GM12878 (cell line): ENCODE measurements around the gene SLC6A11. TPM values are rescaled to one million over a fixed set of nuclear protein-coding genes. Genes with fewer than 3 reads are reported as not detected.

Experiments used
- ATAC-seq: fragments of 200-7000 bp; cut with Tn5 transposase; 3 replicates; pipeline ENCODE4 v1.9.1; 2020; ENCODE audit warnings: mild to moderate bottlenecking, moderate library complexity
- BruUV-seq: library from RNA; stranded (reverse); fragments of 400-500 nt; replicated peaks from 2 replicates; lab custom pipeline; 2021; lab: Mats Ljungman, UMichigan
- CTCF ChIA-PET: fragments of 300-600 bp; sonication (Branson Sonifier 250); formaldehyde crosslinking; extraction: SDS; loops from one replicate; lab custom pipeline; 2021; ENCODE audit warnings: inconsistent platforms; lab: Yijun Ruan, JAX
- POLR2A ChIA-PET: fragments of 350-600 bp; formaldehyde crosslinking; extraction: SDS; loops from one replicate; lab custom pipeline; 2021; ENCODE audit warnings: inconsistent platforms; lab: Charles Lee
- RAD21 ChIA-PET: fragments of 300-600 bp; sonication (Branson Sonifier 250); formaldehyde crosslinking; loops from one replicate; lab custom pipeline; 2023; ENCODE audit warnings: antibody characterized with exemption; ENCODE audit not compliant: unreplicated experiment; lab: Charles Lee
- SMC1A ChIA-PET: fragments of 300-600 bp; sonication (Branson Sonifier 250); formaldehyde crosslinking; loops from one replicate; lab custom pipeline; 2023; ENCODE audit not compliant: unreplicated experiment, uncharacterized antibody; lab: Charles Lee
- DNase-seq: peaks from one replicate; pipeline ENCODE4 v3.0.0-alpha.2; 2011; ENCODE audit warnings: low read depth, low spot score
- FAIRE-seq: peaks from 3 replicates; lab custom pipeline; 2011; peaks lifted over from hg19 to GRCh38; lab: Jason Lieb, UNC
- H2AFZ ChIP-seq: 2 replicates; pipeline ENCODE4 v1.6.0; 2011; ENCODE audit warnings: low read depth, low read length, control low read depth; ENCODE audit not compliant: control insufficient read depth
- H3K27ac ChIP-seq: 2 replicates; pipeline ENCODE4 v1.5.1; 2011; ENCODE audit warnings: control low read depth; ENCODE audit not compliant: control insufficient read depth, insufficient read depth
- H3K27me3 ChIP-seq, 2 experiments: replicated peaks in 1 of 2; 2 replicates each; pipeline versions ENCODE4 v1.6.0 to v1.6.1; 2011; ENCODE audit warnings: low read length in 1 of 2; ENCODE audit not compliant: control insufficient read depth in 2 of 2, insufficient read depth in 2 of 2
- H3K36me3 ChIP-seq, 2 experiments: 2 replicates each; pipeline ENCODE4 v1.5.1; 2011; ENCODE audit warnings: low read length in 1 of 2; ENCODE audit not compliant: control insufficient read depth in 2 of 2, insufficient read depth in 2 of 2
- H3K4me1 ChIP-seq: 2 replicates; pipeline ENCODE4 v1.6.1; 2011; ENCODE audit warnings: mild to moderate bottlenecking, low read length, moderate library complexity, mixed read lengths; ENCODE audit not compliant: control insufficient read depth, insufficient read depth
- H3K4me2 ChIP-seq: 2 replicates; pipeline ENCODE4 v1.6.0; 2011; ENCODE audit warnings: control low read depth; ENCODE audit not compliant: control insufficient read depth, insufficient read depth
- H3K4me3 ChIP-seq: fragments of 200-600 bp; sonication (generic); 2 replicates; pipeline ENCODE4 v1.5.1; 2016
- H3K79me2 ChIP-seq: 2 replicates; pipeline ENCODE4 v1.6.0; 2011; ENCODE audit warnings: low read length; ENCODE audit not compliant: control insufficient read depth, insufficient read depth
- H3K9ac ChIP-seq: 2 replicates; pipeline ENCODE4 v1.8.0; 2011; ENCODE audit warnings: low read length, control low read depth, mixed read lengths; ENCODE audit not compliant: control insufficient read depth, insufficient read depth
- H3K9me3 ChIP-seq: replicated peaks from 3 replicates; pipeline ENCODE4 v1.5.1; 2011; ENCODE audit warnings: mild to moderate bottlenecking, low read length; ENCODE audit not compliant: control insufficient read depth, insufficient read depth
- H4K20me1 ChIP-seq: 2 replicates; pipeline ENCODE4 v1.6.0; 2011; ENCODE audit not compliant: control insufficient read depth, insufficient read depth
- CTCF ChIP-seq, 3 experiments: IDR thresholded peaks in 2 of 3; conservative IDR thresholded peaks in 1 of 3; 2 replicates each; pipeline ENCODE4 v1.5.1; 2011; ENCODE audit warnings: low read depth in 3 of 3, low read length in 3 of 3, mild to moderate bottlenecking in 3 of 3, control low read depth in 2 of 3, moderate library complexity in 2 of 3, inconsistent platforms in 1 of 3, mixed read lengths in 1 of 3; ENCODE audit not compliant: control insufficient read depth in 2 of 3, insufficient read depth in 1 of 3; ENCODE audit errors: extremely low read depth in 1 of 3
- RELA ChIP-seq: fragments of 450-650 bp; IDR thresholded peaks from 2 replicates; pipeline ENCODE4 v1.8.0; 2014; ENCODE audit warnings: borderline replicate concordance; ENCODE audit not compliant: partially characterized antibody
- WGBS: methylation state at CpG from one replicate; pipeline ENCODE4 v1.1.6; 2016; ENCODE audit warnings: low lambda C conversion rate; ENCODE audit not compliant: insufficient replicate concordance, insufficient coverage; ENCODE audit errors: missing lambda C conversion rate; 5-methylcytosine and 5-hydroxymethylcytosine counted together
- in situ Hi-C: fragments of 300-500 bp; cut with MboI; formaldehyde crosslinking; loops from 9 replicates; pipeline ENCODE4 v1.14.3; 2018; ENCODE audit warnings: mixed read lengths
- intact Hi-C: fragments of 100-400 bp; cut with micrococcal nuclease; formaldehyde crosslinking; loops from one replicate; pipeline ENCODE4 v1.14.2; 2022; ENCODE audit not compliant: unreplicated experiment
- polyA plus RNA-seq, 11 experiments: library from polyadenylated mRNA; depleted of rRNA in 4 of 11; unstranded in 6 of 11; stranded (reverse) in 5 of 11; fragments of >200 nt; fragmentation: Nextera tagmentation in 4 of 11; fragmentation: Illumina TruSeq in 1 of 11; extraction: Ambion mirVana in 4 of 11; extraction: Trizol in 1 of 11; gene quantifications; 1 replicate in 1 of 11; 2 replicates in 10 of 11; pipeline versions ENCODE4 v1.2.1 to v1.2.3, GENCODE V29; 2011 to 2016; ENCODE audit warnings: inconsistent platforms in 2 of 11, missing spikeins in 2 of 11, low read depth in 1 of 11
- total RNA-seq, 4 experiments: library from RNA; depleted of rRNA in 3 of 4; stranded (reverse); fragments of >200 nt in 3 of 4; fragmentation: Illumina TruSeq in 1 of 4; extraction: Trizol in 1 of 4; gene quantifications; 2 replicates each; pipeline versions ENCODE4 v1.2.1 to v1.2.3, GENCODE V29; 2013 to 2021

Gene SLC6A11
- total and polyA plus RNA-seq, 10 of the 15 experiments (the other 5 are each of a cell fraction or from before 2014, with no cell fraction given): not detected

- ChIA-PET RAD21 (no interaction called here), CTCF (interaction anchor here (0.6 to 1.3 kb wide), 4 partner anchors 13 to 156 kb away, joined by 3 to 6 read pairs (median 3); no protein-coding TSS in a partner anchor), POLR2A (no interaction called here), SMC1A (no interaction called here)
- FAIRE-seq (no peak), ATAC-seq (no peak), DNase-seq (no peak)
- intact Hi-C loops (no loop called here), in situ Hi-C loops (no loop called here)
- no peak overlapping the region for H3K9ac ChIP-seq
- H4K20me1 ChIP-seq: no peaks in the 10 kb centered on the region
- no peak overlapping the region for H3K27ac ChIP-seq
- no TSS peak for BruUV-seq
- H3K4me2 ChIP-seq: no peak overlapping the region
- no peaks in the 10 kb centered on the region for H3K4me1 ChIP-seq
- no peaks in the 10 kb centered on the region for H3K9me3 ChIP-seq
- H3K36me3 ChIP-seq: no peaks in the 10 kb centered on the region
- no peaks in the 10 kb centered on the region for H3K79me2 ChIP-seq
- 24% methylated on average over 16 of the region's 16 CpGs for WGBS
- no peak overlapping the region for H3K4me3 ChIP-seq
- no peaks in the 10 kb centered on the region; a peak in 1 of 4 replicates for H3K27me3 ChIP-seq
- H2AFZ ChIP-seq: no peak overlapping the region
- TF ChIP-seq CTCF (IDR thresholded peaks at IDR 0.05 in 2 of 3, conservative IDR thresholded peaks at IDR 0.05 in 1 of 3; ENCODE audit: control insufficient read depth in 2 of 3, extremely low read depth in 1 of 3, insufficient read depth in 1 of 3, low read depth in 3 of 3, low read length in 3 of 3) (peak in 2 of 3 experiments; percentile 14 to 31; a peak in 2 of 6 replicates), RELA (no peak)
- TF ChIP-seq, all 136 proteins: peak for 1
Observed at GRCh38 chr3:10772271-10773161, 43.5 kb upstream of the SLC6A11 start.
